T-helper 1 cell (primary cell): ENCODE results near the gene ETFDH.
"Not testable (repeated sequence)": the region's sequence is repeated elsewhere in the genome, so short reads cannot be mapped to it uniquely, and the experiment has no call there.

Experiments used
- DNase-seq, 5 donors: peaks; one replicate each; pipeline ENCODE4 v3.0.0-alpha.2; 2012 to 2020

The ETFDH gene

DNA sequence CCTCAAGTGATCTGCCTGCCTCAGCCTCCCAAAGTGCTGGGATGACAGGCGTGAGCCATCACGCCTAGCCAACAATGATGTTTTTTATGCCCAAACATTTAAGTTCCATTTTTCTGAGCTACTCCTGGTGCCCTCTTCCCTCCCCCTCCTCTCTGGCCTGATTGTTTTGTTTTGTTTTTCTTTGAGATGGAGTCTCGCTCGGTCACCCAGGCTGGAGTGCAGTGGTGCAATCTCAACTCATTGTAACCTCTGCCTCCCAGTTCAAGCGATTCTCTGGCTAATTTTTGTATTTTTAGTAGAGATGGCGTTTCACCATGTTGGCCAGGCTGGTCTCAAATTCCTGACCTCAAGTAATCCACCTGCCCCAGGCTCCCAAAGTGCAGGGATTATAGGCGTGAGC, 83.7 kb downstream of the ETFDH start:
- DNase-seq: not testable (repeated sequence)

DNA sequence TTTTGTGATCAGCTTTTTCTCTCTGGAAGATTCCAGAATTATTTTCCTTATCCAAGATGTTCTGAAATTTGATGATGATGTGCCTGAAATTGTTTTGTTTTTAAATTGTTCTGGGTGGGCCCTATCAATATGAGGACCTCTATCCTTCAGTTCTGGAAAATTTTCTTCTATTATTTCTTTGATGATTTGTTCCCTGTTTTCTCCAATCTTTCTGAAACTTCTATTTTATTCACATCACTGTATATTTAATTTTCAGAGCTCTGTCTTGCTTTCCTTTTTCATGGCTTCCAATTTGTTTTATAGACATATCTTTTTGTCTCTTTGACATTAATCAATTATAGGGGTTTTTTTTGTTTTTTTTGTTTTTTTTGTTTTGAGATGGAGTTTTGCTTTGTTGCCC, 84.5 kb downstream of the ETFDH start:
- no peak for DNase-seq

DNA sequence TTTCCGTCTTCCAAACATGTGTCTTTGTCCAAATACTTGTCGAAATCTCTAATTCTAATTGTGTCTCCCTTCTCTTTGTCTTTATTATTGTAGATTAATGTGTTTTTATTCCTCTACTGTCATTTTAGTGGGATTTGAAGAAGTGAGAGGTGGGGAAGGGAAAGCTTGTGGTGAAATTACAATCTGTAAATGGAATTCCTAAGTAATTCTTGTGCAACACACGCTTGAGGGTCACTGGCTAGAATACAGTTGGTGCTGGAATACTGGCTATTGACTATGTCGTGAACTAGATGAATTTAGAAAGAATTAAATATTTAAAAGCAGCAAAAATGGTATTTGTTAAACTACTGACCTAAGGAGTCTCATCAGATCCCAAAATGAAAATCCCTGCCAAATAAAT, 86.0 kb downstream of the ETFDH start:
- DNase-seq: no peak

DNA sequence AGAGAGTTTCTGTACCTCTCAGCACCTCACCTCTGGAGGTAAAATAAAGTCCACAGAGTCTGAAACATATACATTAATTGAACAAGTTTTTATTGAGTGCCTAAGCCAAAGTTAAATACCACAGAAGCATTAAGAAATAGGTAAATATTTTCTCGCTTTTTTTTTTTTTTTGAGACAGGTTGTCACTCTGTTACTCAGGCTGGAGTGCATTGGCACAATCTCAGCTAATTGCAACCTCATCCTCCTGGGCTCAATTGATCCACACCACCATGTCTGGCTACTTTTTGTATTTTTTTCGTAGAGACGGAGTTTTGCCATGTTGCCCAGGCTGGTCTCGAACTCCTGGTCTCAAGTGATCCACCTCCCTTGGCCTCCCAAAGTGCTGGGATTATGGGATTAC, 86.6 kb downstream of the ETFDH start:
- no peak for DNase-seq
